Osteocyte (in vitro differentiated cells): ENCODE data around the gene SSBP2. TPM values are rescaled to one million over a fixed set of nuclear protein-coding genes. Genes with fewer than 3 reads are reported as not detected.
"Not testable (repeated sequence)": the region's sequence is repeated elsewhere in the genome, so short reads cannot be mapped to it uniquely, and the experiment has no call there.

Experiments used
- DNase-seq: peaks from one replicate; pipeline ENCODE4 v3.0.0; 2021; ENCODE audit warnings: mixed read lengths; ENCODE audit not compliant: unreplicated experiment; ENCODE audit errors: extremely low spot score
- H3K27ac Mint-ChIP-seq: one replicate; pipeline ENCODE4 v1.8.0; 2021; ENCODE audit warnings: mild to moderate bottlenecking, mixed read lengths; ENCODE audit not compliant: unreplicated experiment
- H3K27me3 Mint-ChIP-seq: one replicate; pipeline ENCODE4 v1.8.0; 2021; ENCODE audit warnings: mixed read lengths; ENCODE audit not compliant: unreplicated experiment
- H3K36me3 Mint-ChIP-seq: one replicate; pipeline ENCODE4 v1.8.0; 2021; ENCODE audit warnings: mixed read lengths; ENCODE audit not compliant: unreplicated experiment
- H3K4me1 Mint-ChIP-seq: one replicate; pipeline ENCODE4 v1.8.0; 2021; ENCODE audit warnings: mixed read lengths; ENCODE audit not compliant: unreplicated experiment
- H3K4me3 Mint-ChIP-seq: one replicate; pipeline ENCODE4 v1.8.0; 2021; ENCODE audit warnings: mild to moderate bottlenecking, moderate library complexity, mixed read lengths; ENCODE audit not compliant: unreplicated experiment
- H3K9me3 Mint-ChIP-seq: one replicate; pipeline ENCODE4 v1.8.0; 2021; ENCODE audit warnings: mixed read lengths; ENCODE audit not compliant: unreplicated experiment
- total RNA-seq: library from RNA; stranded (reverse); gene quantifications from 2 replicates; pipeline ENCODE4 v1.2.1, GENCODE V29; 2021
- TF ChIP-seq, protein P1 (sequence below): fragments of 200-600 bp; sonication (generic); IDR thresholded peaks from 2 replicates; pipeline ENCODE4 v1.5.0; 2021; ENCODE audit warnings: antibody characterized with exemption, mild to moderate bottlenecking, moderate library complexity

Gene SSBP2
- total RNA-seq, 1 donor from 2014 or later = 62.1 TPM

DNA sequence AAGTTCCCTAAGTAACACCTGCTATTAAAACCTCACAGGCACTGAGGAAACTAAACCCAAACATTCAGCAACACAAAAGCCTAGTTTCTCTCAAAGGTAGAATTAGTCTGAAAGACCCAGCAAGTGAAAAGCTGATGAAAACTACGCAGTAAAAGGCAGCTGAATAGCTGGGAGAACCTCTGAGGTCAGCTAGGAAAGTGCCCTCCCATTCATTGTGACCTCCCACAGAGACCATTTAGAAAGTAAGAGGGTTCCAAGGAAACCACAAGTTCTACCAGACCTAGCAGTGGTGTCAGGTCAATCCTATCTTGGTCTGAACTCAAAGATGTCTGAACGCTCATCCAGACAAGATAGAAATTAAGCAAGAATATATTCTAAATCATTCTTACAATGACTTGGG, 144.7 kb downstream of the SSBP2 start:
- DNase-seq = no peak
- Mint-ChIP-seq H3K4me3 (no peak overlapping the region), H3K4me1 (peaks cover 2% of the 10 kb centered on the region), H3K27me3 (no peaks in the 10 kb centered on the region), H3K27ac (no peak overlapping the region), H3K36me3 (peaks cover 27% of the 10 kb centered on the region), H3K9me3 (no peaks in the 10 kb centered on the region)
- TF ChIP-seq, protein P1, sequence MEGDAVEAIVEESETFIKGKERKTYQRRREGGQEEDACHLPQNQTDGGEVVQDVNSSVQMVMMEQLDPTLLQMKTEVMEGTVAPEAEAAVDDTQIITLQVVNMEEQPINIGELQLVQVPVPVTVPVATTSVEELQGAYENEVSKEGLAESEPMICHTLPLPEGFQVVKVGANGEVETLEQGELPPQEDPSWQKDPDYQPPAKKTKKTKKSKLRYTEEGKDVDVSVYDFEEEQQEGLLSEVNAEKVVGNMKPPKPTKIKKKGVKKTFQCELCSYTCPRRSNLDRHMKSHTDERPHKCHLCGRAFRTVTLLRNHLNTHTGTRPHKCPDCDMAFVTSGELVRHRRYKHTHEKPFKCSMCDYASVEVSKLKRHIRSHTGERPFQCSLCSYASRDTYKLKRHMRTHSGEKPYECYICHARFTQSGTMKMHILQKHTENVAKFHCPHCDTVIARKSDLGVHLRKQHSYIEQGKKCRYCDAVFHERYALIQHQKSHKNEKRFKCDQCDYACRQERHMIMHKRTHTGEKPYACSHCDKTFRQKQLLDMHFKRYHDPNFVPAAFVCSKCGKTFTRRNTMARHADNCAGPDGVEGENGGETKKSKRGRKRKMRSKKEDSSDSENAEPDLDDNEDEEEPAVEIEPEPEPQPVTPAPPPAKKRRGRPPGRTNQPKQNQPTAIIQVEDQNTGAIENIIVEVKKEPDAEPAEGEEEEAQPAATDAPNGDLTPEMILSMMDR = no peak

DNA sequence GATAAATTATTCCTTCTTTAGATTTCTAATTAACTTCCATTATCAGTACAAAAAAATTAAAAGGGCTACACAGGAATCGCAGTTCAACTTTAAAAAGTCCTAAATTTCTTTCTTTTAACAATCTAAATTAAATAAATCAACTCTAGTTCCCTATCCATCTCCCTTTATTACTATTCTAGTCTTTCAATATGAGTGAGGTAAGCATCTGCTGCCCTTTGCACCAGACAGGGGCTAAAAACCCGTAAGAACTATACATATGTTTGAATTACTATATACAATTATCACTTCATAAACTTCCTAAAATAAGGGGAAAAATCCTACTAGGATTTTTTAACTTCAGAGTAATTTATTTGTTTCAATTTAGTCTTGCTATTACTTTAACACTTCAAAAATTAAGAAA, 145.6 kb downstream of the SSBP2 start:
- Mint-ChIP-seq H3K4me3 (no peak overlapping the region), H3K9me3 (no peaks in the 10 kb centered on the region), H3K27me3 (no peaks in the 10 kb centered on the region), H3K27ac (no peak overlapping the region), H3K4me1 (peaks cover 2% of the 10 kb centered on the region), H3K36me3 (peaks cover 22% of the 10 kb centered on the region)
- TF ChIP-seq, protein P1 = no peak
- DNase-seq = no peak

DNA sequence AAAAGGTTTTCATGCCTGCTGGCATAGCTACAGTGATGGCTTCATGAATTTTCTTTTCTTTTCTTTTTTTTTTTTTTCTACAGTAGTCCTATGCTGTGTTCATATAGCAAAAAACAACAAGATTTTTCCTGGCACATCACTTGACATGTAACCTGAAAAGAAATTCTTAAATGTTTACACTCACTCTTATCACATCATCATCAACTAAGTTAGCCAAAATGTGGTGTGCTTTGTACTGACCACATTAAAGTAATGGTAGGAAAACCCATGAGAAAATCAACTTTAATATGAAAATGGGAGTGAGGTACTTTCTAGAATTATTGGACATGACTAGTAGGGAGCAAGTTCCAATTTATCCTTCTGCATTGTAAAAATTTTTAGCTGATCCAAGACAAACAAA, 146.7 kb downstream of the SSBP2 start:
- H3K36me3 Mint-ChIP-seq = peaks cover 12% of the 10 kb centered on the region
- no peaks in the 10 kb centered on the region for H3K27me3 Mint-ChIP-seq
- no peak overlapping the region for H3K27ac Mint-ChIP-seq
- DNase-seq = no peak
- TF ChIP-seq, protein P1 = no peak
- H3K4me3 Mint-ChIP-seq = no peak overlapping the region
- no peaks in the 10 kb centered on the region for H3K9me3 Mint-ChIP-seq
- H3K4me1 Mint-ChIP-seq = peaks cover 2% of the 10 kb centered on the region

DNA sequence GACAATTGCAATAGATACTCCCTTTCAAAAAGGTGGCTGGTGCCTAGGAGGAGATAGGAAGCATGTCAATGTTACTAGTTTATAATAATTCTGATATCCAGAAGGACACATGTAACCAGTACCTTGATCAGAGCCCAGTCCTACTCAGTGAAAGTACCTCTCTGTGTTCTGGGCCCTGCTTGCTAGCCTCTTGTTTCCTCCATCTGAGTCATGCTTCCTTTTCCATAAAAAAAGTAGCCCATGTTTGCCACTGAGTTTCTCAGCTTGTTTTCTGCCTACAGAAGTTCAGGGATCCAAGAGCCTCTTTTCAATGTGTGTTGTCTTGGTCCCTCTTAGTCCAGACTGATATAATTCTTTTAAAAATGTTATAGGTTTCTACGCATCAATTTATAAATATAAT, 149.0 kb downstream of the SSBP2 start:
- DNase-seq = no peak
- no peak overlapping the region for H3K27ac Mint-ChIP-seq
- H3K4me3 Mint-ChIP-seq = no peak overlapping the region
- H3K27me3 Mint-ChIP-seq = no peaks in the 10 kb centered on the region
- peaks cover 10% of the 10 kb centered on the region for H3K9me3 Mint-ChIP-seq
- TF ChIP-seq, protein P1 = no peak
- peaks cover 2% of the 10 kb centered on the region for H3K4me1 Mint-ChIP-seq
- peaks cover 22% of the 10 kb centered on the region for H3K36me3 Mint-ChIP-seq

DNA sequence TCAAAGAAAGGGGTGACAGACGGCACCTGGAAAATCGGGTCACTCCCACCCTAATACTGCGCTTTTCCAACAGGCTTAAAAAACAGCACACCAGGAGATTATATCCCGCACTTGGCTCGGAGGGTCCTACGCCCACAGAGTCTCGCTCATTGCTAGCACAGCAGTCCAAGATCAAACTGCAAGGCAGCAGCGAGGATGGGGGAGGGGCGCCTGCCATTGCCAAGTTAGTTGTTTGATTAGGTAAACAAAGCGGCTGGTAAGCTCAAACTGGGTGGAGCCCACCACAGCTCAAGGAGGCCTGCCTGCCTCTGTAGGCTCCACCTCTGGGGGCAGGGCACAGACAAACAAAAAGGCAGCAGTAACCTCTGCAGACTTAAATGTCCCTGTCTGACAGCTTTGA, 158.8 kb downstream of the SSBP2 start:
- Mint-ChIP-seq H3K36me3 (peaks cover 26% of the 10 kb centered on the region), H3K9me3 (peaks cover 22% of the 10 kb centered on the region)
- H3K4me3 Mint-ChIP-seq, H3K4me1 Mint-ChIP-seq, DNase-seq, H3K27me3 Mint-ChIP-seq, H3K27ac Mint-ChIP-seq: not testable (repeated sequence)
